Measurements from ENCODE around the gene ENAH.

ENAH gene

GRCh38 chr1:225545649-225546048 is 107.3 kb downstream of the ENAH start:
- TF ChIP-seq CREB1 (IDR thresholded peaks at IDR 0.05; ENCODE audit: low read depth) (no peak), FOXM1 (IDR thresholded peaks at IDR 0.05; ENCODE audit: borderline replicate concordance, low read depth) (no peak), USF1 (IDR thresholded peaks at IDR 0.05) (no peak), EP300 (IDR thresholded peaks at IDR 0.05; ENCODE audit: borderline replicate concordance) (no peak), NFIC (IDR thresholded peaks at IDR 0.05) (no peak), TAF1 (IDR thresholded peaks at IDR 0.05; ENCODE audit: low read depth) (no peak)

GRCh38 chr1:225544924-225545323 is 108.0 kb downstream of the ENAH start:
- TF ChIP-seq CEBPB (IDR thresholded peaks at IDR 0.05) = no peak
- no peak for TF ChIP-seq CREB1 (IDR thresholded peaks at IDR 0.05; ENCODE audit: low read depth)
- TF ChIP-seq USF1 (IDR thresholded peaks at IDR 0.05) = no peak
- TF ChIP-seq ZBTB7A (IDR thresholded peaks at IDR 0.05; ENCODE audit: low read depth) = no peak
- no peak for TF ChIP-seq FOXM1 (IDR thresholded peaks at IDR 0.05; ENCODE audit: borderline replicate concordance, low read depth)
- TF ChIP-seq EP300 (IDR thresholded peaks at IDR 0.05; ENCODE audit: borderline replicate concordance) = no peak
- no peak for TF ChIP-seq TCF12 (IDR thresholded peaks at IDR 0.05; ENCODE audit: low read depth)
- no peak for TF ChIP-seq REST (IDR thresholded peaks at IDR 0.05; ENCODE audit: low read depth)
- no peak for TF ChIP-seq TAF1 (IDR thresholded peaks at IDR 0.05; ENCODE audit: low read depth)
- TF ChIP-seq MAX (IDR thresholded peaks at IDR 0.05) = no peak
- no peak for TF ChIP-seq EGR1 (IDR thresholded peaks at IDR 0.05)
- no peak for TF ChIP-seq RAD21 (IDR thresholded peaks at IDR 0.05; ENCODE audit: low read depth)
- TF ChIP-seq TEAD4 (IDR thresholded peaks at IDR 0.05) = no peak
- TF ChIP-seq NFIC (IDR thresholded peaks at IDR 0.05) = no peak
- TF ChIP-seq YY1 (IDR thresholded peaks at IDR 0.05; ENCODE audit: low read depth) = no peak

GRCh38 chr1:225544263-225544662 is 108.7 kb downstream of the ENAH start:
- TF ChIP-seq TCF12 (IDR thresholded peaks at IDR 0.05; ENCODE audit: low read depth) (no peak), TEAD4 (IDR thresholded peaks at IDR 0.05) (no peak), USF1 (IDR thresholded peaks at IDR 0.05) (no peak), RAD21 (IDR thresholded peaks at IDR 0.05; ENCODE audit: low read depth) (no peak), ZBTB7A (IDR thresholded peaks at IDR 0.05; ENCODE audit: low read depth) (no peak), CREB1 (IDR thresholded peaks at IDR 0.05; ENCODE audit: low read depth) (no peak), REST (IDR thresholded peaks at IDR 0.05; ENCODE audit: low read depth) (no peak), EGR1 (IDR thresholded peaks at IDR 0.05) (no peak), EP300 (IDR thresholded peaks at IDR 0.05; ENCODE audit: borderline replicate concordance) (no peak), TAF1 (IDR thresholded peaks at IDR 0.05; ENCODE audit: low read depth) (no peak), CEBPB (IDR thresholded peaks at IDR 0.05) (no peak), MAX (IDR thresholded peaks at IDR 0.05) (no peak), YY1 (IDR thresholded peaks at IDR 0.05; ENCODE audit: low read depth) (no peak), NFIC (IDR thresholded peaks at IDR 0.05) (no peak)

GRCh38 chr1:225543350-225543749 is 109.6 kb downstream of the ENAH start:
- TF ChIP-seq USF1 (IDR thresholded peaks at IDR 0.05) (no peak), RAD21 (IDR thresholded peaks at IDR 0.05; ENCODE audit: low read depth) (no peak), MAX (IDR thresholded peaks at IDR 0.05) (no peak), NFIC (IDR thresholded peaks at IDR 0.05) (no peak), EGR1 (IDR thresholded peaks at IDR 0.05) (no peak), EP300 (IDR thresholded peaks at IDR 0.05; ENCODE audit: borderline replicate concordance) (no peak), TCF12 (IDR thresholded peaks at IDR 0.05; ENCODE audit: low read depth) (no peak), YY1 (IDR thresholded peaks at IDR 0.05; ENCODE audit: low read depth) (no peak), TEAD4 (IDR thresholded peaks at IDR 0.05) (no peak), TAF1 (IDR thresholded peaks at IDR 0.05; ENCODE audit: low read depth) (no peak)

GRCh38 chr1:225541383-225541782 is 111.5 kb downstream of the ENAH start:
- TF ChIP-seq FOXM1 (IDR thresholded peaks at IDR 0.05; ENCODE audit: borderline replicate concordance, low read depth) (no peak), MAX (IDR thresholded peaks at IDR 0.05) (no peak), EP300 (IDR thresholded peaks at IDR 0.05; ENCODE audit: borderline replicate concordance) (no peak), USF1 (IDR thresholded peaks at IDR 0.05) (no peak), RAD21 (IDR thresholded peaks at IDR 0.05; ENCODE audit: low read depth) (no peak), ZBTB7A (IDR thresholded peaks at IDR 0.05; ENCODE audit: low read depth) (no peak), NFIC (IDR thresholded peaks at IDR 0.05) (no peak)

Data from Ishikawa (cell line).